Stimulated activated CD4-positive, alpha-beta T cell treated with anti-CD3 and anti-CD28 coated beads, TNF-alpha, amount 100 ng/mL, for 48 hours (primary cell): ENCODE data around the gene NGF.

Source experiments
- DNase-seq, 3 donors: peaks; one replicate each; pipeline ENCODE4 v3.0.0-alpha.2; 2020; ENCODE audit warnings: low read depth in 3 of 3

Gene NGF

DNA sequence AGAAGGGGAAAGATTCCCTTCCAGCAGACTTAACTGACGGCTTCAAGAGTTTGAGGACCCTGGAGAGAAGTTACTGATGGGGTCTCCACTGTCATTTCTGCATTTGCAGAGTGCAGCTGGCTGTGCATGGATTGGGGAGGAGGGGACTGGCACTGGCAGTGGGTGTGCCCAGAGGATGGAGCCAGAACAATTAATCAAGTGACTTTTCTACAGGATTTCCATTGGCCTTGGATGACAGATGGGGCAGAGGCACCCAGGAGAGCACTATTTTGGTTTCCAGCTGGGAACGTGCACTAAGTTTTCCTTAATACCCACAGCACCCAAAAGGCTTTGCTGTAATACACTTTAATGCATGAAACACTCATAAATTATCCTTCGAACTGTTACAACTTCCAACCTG is 1.3 kb downstream of the NGF start:
- no peak for DNase-seq

DNA sequence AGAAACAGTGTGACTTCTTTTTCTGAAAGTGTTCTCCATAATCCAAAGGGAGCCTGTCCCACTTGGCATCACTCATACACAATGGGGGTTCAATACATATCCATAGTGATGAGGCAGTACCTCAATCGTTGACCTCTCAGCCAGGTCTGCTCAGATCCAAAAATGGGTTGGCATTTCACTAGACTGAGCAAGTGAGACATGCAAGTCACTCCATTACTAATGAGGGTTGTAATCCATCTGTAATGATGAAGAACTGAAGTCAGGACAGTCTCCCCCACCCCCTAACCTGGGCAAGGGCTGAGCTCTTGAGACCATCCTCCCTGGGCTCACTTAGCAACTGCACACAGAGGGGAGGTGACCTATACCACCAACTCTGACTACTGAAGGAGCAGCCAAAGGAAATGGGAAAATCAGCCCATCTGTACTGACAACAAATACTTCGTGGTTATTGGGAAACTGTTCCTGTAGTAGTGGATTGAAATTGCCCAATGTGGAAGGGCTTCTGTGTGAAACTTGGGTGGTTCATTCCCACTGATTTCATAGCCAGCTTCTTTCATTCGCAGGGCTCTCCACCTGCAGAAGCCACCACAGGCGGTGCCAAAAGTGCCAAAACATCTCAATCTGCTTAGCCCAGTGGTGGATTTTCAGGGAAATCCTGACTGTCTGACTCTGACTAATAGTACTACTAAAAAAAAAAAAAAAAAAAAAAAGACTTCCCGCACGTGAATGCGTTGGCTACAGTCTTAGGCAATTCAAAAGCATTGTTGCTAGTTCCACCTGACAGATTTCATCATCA is 5.0 kb downstream of the NGF start:
- no peak for DNase-seq

DNA sequence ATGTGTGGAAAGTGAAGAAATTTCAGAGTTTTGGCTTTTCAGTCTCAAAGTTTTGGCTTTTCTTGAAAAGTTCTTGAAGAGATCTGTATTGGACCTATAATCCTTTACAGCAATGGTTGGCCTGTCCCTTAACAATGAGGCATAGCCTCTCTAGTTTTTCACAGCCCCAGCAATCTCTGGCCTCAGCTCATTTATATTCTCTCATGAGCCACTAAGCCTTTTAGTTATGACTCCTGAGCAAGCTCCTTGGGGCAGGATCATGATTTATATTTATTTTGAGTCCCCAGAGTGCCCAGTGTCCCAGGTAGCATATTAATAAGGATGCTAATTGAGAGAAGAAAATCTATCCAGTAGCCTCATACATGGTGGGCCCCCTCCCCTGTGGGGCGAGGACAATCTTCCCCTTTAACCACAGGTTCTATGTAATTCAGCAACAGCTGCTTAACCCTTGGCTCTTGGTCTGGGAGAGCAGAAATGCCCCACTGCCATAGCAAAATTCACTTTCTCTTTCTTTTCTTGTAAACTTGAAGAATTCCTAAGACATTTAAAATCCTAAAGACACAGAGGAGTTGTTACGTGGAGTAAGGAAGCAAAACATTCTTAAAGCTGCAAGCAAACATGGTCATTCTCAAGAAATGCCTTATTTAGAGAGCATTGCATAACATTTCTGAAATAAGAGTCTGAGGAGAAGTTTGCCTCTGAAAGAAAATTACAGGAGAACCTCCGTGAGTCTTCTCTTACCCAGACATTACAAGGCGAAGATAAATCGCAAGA is 6.3 kb downstream of the NGF start:
- DNase-seq, result no peak

DNA sequence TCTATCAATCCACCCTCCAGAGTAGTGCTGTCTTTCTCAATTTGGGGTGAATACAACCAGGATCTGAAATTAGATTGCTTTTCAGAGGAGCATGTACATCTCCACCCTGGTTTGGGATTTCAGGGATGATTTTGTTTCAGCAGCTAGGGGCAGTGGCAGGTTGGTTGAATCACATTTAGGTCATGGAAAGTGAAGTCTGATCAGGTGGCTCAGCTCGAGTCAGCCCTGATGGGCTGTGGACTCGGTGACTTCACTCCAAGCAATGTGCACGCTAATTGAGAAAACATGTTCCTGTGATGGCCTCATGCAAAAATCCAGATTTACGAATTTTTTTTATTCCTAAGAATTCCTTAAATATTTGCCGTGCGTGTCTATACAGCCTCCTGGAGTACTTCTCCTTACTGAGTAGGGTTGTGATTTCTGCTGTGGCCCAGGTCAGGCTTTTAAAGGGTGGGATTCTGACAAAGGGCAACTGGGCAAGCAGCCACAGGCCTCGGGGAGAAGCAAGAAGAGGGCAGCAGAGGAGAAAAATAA is 7.5 kb downstream of the NGF start:
- no peak for DNase-seq

DNA sequence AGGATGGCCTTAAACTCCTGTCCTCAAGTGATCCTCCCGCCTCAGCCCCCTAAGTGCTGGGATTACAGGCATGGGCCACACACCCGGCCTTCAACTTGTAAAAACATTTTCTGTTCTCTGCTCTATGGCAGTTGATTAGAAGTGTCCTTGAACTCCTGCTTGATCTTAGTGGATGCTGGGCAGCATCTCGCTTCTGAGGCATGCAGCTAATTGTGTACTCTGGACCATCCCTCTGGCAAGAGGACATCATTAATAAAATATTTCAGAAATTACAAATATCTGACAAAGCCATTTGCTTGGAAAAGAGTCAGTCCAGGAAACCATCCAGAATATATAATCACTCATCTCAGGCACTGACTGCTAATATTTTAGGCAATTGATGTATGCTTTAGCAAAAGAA is 8.1 kb downstream of the NGF start:
- DNase-seq, result no peak

DNA sequence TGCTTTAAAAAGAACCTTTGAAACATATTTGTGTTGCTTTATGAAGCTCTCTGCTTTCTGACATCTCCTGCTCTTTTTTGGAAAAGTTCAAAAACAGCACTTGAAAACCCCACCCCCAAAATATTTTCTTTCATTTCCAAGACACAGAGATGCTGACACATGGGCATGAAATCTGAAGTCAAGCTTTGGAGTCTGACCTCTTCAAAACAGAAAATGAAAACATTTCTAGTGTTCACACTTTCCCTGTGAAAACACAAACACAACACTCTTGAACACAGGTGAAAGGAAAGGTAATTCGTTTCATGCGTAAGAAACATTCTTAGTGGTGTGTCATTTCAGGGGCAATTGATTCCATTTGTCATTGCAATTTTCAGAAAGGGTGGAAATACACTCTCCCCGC is 10.8 kb downstream of the NGF start:
- DNase-seq, result no peak

DNA sequence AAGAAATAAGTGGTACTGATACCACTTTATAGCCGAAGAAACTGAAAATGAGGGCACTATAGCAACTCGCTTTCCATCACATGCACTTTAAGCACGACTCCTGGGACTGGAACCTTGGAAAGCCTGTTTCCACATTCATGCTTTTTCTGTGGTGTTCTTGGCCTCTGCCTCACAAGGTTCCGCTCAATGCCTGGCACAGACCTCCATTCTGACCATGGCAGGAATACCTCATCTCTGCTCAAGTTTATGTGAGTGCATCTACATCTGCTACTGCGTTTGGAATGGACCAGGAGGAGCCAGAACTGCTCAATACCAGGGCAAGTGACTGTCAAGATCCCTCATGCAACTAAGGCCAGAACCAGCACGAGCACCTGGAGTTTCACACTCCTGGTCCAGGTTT is 11.6 kb downstream of the NGF start:
- no peak for DNase-seq

DNA sequence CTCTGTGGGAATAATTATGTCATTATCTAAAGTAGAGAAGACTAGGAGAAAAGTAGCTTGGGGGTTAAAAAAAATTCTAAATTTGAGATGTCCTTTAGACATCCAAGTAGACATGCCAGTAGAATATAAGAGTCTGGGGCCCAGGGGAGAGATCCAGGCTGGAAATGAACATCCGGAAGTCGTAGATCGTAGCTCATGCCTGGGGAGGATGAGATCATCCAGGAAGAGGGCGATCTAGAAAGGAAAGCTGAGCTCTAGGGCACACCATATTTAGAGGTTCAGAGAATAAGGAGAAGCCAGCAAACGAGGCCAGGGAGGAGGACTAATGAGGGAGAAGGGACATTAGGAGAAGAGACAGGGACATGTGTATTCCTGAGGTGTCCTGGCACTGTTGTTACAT is 12.2 kb downstream of the NGF start:
- DNase-seq, result no peak

DNA sequence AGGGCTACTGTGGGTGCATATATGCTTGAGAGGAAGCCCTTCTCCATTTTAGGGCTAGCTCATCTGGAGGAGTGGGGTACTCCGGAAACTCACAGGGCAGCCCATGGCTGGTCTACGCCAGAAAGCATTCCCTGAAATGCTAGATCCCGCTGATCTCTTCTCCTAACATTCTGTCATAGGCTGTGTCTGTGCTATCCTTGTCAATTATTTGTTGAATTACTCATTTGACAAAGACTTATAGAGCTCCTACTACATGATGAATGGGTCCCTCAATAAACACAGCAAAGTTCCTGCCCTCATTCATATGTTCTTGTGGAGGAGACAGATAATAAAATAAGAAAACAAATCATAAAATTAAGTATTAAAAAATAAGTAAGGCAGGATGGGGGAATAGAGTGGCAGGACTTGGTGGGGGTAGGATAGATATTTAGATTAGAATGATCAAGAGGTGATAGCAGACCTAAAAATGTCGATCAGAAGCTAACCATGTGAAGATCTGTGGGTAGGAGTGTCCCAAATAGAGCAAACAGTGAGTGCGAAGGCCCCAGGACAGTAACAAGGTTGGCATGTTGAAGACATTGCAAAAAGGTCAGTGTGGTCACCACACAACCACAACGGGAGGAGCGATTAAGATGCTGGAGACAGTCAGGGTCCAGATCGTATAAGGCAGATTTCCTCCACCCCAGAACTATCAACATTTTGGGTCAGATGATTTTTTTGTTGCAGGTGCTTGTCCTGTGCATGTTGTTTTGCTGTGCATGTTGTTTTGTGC is 13.2 kb downstream of the NGF start:
- DNase-seq, result no peak

DNA sequence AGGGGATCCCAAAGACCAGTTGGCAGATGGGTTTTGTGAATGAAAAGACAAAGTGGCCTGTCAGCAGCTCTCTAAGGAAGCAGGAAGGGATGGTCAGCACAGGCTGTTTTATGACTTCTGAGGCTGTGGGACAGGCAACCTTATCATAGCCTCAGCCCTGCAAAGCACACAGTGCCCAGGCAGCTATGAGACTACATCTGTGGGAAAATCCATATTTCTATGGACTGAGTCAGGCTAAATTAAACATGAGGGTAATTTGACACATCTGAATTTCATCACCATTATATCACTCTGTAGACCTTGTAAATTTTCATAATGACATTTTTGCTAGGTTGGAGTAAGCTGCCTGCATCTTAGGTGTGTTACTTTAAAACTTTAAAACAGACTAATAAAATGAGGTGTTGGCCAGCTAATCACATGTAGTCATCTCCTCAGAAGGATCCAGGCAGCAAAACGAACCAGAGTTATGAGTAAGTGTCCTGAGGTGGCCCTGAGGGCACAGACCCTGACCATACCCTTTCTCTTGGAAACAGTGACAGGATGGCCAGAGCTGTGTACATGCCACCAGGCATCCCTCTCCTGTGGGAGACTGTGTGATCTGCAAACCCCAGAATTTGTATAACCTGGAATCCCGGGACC is 14.6 kb downstream of the NGF start:
- DNase-seq, result no peak

DNA sequence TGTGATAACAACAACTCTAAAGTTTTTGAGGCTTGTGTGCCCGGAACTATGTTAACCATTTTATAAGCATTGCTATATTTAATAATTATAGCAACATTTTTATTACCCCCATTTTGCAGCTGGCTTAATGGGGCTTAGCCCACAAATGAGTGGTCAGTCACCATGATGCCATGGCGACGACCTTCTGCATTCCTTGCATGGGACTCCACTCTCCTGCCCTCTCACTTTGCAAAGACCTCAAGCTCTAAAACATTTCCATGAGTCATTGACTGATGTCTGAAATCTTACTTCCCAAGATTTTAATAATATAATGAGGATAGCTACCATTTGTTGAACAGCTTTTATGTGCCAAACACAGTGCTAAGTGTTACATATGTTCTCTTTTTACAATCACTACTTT is 15.4 kb downstream of the NGF start:
- DNase-seq, result no peak

DNA sequence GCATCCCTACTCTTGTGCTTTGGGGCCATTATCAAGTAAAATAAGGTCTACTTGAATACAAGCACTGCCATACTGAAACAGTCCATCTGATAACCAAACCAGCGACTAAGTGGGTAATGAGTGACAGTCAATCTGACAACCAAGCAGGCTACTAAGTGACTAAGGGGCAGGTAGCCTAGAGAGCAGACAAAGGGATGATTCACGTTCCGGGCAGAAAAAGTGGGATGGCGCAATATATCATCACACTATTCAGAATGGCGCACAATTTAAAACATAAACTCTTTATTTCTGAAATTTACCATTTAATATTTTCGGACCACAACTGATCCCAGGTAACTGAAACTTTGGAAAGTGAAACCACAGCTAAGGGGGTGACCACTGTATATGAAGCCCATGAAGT is 17.7 kb downstream of the NGF start:
- DNase-seq, result no peak

DNA sequence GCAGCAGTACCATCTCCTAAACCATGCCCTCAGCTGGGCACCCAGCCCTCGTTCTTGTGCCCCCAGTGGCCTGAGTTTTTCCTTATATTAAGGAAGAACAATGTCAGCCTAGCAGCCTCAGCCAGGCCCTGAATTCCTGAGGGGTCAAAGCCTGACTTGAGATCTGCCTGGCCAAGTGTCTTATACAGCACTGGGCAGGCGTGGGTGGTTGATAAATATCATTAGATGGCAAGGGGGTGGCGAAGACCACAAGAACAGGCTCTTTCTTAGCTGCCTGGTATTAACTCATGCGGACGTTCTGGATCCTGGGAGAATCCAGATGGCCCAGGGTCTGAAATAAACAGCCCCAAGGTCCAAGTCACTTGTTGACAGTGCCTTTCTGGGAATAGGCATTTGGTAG is 18.3 kb downstream of the NGF start:
- DNase-seq, result no peak

DNA sequence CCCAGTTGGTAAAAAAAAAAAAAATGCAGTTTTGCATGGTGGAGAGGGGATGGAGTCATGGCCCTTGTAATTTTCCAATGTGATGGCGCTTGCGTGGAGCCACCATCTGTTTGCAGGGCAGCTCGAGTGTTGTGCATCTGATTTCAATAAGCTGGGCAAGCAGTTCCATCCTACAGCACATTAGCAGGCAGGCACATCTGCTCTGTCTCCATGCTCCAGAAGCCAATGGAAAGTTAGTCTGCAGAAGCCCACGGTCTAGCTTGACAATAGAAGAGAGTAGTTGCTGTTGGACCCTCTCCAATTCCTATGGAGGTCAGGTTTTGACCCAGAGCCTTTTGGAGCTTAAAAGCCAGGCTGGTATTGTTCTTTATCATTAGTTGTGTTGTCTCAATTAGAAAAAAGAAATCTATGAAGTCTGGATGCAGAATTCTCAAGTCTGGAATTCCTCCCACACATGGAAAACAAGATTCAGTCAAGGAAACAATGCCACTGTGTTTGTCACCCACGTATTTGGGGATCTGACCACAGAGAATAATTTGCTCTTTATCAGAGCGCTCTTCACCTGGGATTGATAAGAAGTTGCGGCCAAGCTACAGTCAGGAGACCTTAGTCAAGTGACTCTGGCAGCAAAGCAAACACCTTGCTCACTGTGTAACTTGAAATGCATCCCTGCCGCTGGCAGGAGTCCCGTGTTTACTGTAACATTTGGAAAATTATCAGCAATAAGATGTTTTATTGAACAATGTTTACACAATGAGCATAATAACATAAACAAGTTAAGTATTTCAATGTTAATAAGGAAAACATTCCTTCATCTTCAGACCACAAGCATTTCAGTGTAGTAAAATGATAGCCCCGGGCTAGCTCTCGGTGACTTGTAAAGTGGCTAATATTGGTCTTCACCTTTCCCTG is 20.7 kb downstream of the NGF start:
- no peak for DNase-seq

DNA sequence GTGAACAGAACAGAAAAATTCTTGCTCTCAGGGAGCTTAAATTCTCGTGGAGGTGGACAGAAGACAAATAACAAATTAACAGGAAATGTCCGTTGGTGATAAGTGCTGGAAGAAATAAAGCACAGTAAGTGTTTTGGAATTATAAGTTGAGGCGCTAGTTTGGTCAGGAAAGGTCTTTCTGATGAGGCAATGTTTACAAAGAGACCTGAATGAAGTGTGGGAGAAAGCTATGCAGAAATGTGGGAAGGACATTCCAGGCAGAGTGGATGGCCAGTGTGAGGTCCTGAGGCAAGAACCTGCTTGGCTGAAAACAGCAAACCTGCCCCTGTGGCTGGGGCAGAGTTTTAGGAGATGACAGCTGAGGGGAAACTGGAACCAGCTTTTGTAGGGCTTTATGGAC is 23.3 kb downstream of the NGF start:
- DNase-seq, result no peak

DNA sequence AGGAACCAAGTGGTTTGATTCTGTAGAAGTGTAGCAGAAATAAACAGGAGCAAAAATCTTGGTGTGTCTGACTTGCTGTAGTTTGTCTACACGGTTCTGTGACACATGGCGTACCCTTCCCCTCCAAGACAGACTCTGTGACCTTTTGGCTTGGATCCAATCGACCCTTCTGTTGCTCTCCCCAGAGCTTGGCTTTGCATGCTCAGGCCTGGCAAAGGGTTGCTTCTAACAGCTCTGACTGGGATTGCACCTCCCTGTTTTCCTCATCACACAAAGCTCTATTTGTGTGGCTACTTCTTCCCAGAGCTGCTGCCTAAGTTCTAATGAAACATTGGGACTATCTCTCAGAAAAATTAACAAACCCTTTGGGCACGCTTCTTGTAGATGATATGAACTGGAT is 24.0 kb downstream of the NGF start:
- DNase-seq, result no peak

DNA sequence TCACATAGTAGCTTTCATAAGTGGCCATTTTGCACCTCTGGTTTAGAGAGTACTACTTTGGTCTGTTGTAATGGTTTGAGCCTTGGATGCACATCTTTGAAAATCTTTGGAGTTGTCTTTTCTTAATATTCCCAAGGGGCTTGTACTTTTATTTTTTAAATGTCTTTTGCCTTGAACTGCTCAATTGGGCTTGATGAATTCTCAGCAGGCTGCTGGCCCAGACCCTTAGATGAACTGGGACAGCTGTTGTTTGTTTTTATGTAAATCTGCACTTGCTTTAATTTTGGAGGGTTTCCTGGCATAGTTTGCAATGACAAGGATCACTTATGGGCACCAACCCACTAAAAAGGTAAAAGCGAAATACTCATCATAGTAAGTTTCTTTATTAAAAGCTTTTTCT is 24.9 kb downstream of the NGF start:
- no peak for DNase-seq

DNA sequence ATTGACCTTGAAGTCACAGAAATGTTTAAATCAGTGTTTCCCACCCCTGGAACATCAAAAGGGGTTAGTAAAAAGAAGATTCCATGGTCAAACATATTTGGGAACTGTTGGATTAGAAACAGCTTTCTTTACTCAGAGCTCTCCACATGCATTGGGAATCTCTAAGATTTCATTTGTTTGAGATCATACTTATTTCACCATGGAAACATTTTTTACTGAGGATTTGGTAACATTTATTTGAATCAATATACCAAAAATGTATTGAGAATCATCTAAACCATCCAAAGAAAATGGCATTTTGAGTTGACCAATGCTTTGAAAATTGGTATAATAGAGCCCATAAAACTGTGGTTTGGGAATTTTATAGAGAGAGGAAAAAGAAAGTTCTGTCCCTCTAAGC is 25.3 kb downstream of the NGF start:
- DNase-seq, result no peak

DNA sequence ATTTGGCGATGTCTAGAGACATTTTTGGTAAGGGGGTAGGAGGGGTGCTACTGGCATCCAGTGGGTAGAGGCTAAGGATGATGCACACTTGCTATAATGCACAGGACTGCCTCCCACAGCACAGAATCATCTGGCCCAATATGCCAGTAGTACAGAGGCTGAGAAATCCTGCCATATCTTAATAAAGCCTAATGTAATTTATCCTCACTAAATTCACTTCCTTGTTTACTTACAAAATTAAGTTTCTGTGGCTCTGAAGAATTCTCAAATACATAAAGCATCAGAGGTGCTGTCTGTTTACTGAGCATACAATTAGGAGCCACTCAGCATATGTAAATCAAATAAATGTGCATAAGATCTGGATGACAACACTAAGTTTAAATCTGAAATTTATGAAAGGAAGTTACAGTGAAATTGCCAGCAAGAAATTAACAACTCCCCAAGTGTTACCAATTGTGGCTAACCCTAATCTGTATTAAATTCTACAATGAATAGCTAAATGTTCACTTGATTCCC is 26.5 kb downstream of the NGF start:
- no peak for DNase-seq

DNA sequence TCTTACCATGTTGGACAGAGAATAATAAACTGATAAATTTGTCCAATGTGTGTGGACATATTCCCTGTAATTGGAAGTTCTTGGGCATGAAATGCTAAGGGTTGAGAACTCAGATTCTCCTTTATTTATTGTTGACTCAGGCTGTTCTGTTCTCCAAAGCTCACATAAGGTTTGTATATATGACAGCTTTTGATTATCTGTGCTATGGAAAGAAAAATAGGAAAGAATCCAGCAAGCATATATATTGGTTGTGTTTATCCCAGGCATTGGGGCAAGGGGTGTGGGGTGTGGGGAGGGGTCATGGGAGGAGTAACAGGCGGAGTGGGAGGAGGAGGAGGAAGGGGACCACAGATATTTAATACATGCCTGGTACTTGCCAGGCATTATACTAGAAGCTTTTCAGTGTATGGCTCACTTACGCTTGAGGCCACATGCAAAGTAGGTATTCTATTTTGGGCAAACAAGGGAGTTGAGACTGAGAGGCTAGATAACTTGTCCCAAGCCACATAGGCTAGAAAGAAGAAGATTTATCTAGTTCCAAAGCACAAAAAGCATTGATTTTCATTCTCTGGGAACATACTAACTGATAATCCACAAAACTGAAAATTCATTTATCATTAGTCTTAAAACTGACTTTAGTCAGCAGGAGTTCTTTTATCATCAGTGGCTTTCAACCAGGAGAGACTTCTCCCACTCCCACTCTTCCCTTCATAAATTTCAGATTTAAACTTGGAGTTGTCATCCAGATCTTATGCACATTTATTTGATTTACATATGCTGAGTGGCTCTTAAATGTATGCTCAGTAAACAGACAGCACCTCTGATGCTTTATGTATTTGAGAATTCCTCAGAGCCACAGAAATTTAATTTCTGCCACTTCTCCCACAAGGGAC is 27.2 kb downstream of the NGF start:
- no peak for DNase-seq
